Gastrocnemius medialis (tissue), 4 donors: Measurements from ENCODE around the gene RAI1.

ENCODE experiments used
- CTCF ChIP-seq, 5 experiments: fragments of 450-650 bp in 3 of 5; fragments of 200-600 bp in 2 of 5; sonication (generic) in 2 of 5; IDR thresholded peaks in 4 of 5; conservative IDR thresholded peaks in 1 of 5; 1 replicate in 4 of 5; 2 replicates in 1 of 5; pipeline ENCODE4 v1.5.1; 2016 to 2019; ENCODE audit warnings: antibody characterized with exemption in 5 of 5, mild to moderate bottlenecking in 3 of 5, moderate library complexity in 3 of 5
- POLR2A ChIP-seq, 2 donors: fragments of 450-650 bp; IDR thresholded peaks; one replicate each; pipeline ENCODE4 v1.6.1; 2017; ENCODE audit warnings: antibody characterized with exemption in 2 of 2, mild to moderate bottlenecking in 2 of 2, moderate library complexity in 2 of 2

- TF ChIP-seq CTCF (IDR thresholded peaks at IDR 0.05 in 4 of 5, conservative IDR thresholded peaks at IDR 0.05 in 1 of 5) (no peak), POLR2A (IDR thresholded peaks at IDR 0.05) (no peak)
Observed at GRCh38 chr17:17749025-17749772, 67.9 kb downstream of the RAI1 start.
